WTC11 (cell line): ENCODE results near the gene UHMK1. TPM values are rescaled to one million over a fixed set of nuclear protein-coding genes. Genes with fewer than 3 reads are reported as not detected.

Source experiments
- ATAC-seq: fragments of 200-7000 bp; cut with Tn5 transposase; 2 replicates; pipeline ENCODE4 v1.10.0; 2021; ENCODE audit warnings: mild to moderate bottlenecking, moderate library complexity
- CTCF ChIA-PET: fragments of 300-600 bp; sonication (Branson Sonifier 250); formaldehyde crosslinking; loops from one replicate; lab custom pipeline; 2021; ENCODE audit warnings: antibody characterized with exemption; lab: Charles Lee
- POLR2A ChIA-PET: fragments of 350-600 bp; sonication (Branson Sonifier 250); formaldehyde crosslinking; loops from one replicate; lab custom pipeline; 2021; ENCODE audit warnings: antibody characterized with exemption; lab: Charles Lee
- DNase-seq: peaks from one replicate; pipeline ENCODE4 v3.0.0; 2021; ENCODE audit warnings: low spot score
- H3K27ac Mint-ChIP-seq: 2 replicates; pipeline ENCODE4 v1.8.0; 2021; ENCODE audit warnings: mixed read lengths
- H3K27me3 Mint-ChIP-seq: 2 replicates; pipeline ENCODE4 v1.8.0; 2021; ENCODE audit warnings: low read depth, mild to moderate bottlenecking, moderate library complexity, mixed read lengths
- H3K36me3 Mint-ChIP-seq: 2 replicates; pipeline ENCODE4 v1.8.0; 2021; ENCODE audit warnings: mixed read lengths
- H3K4me1 Mint-ChIP-seq: 2 replicates; pipeline ENCODE4 v1.8.0; 2022; ENCODE audit warnings: mixed read lengths
- H3K4me3 Mint-ChIP-seq: 2 replicates; pipeline ENCODE4 v1.8.0; 2021; ENCODE audit warnings: mild to moderate bottlenecking, moderate library complexity, mixed read lengths
- H3K9me3 Mint-ChIP-seq: 2 replicates; pipeline ENCODE4 v1.8.0; 2021; ENCODE audit warnings: mixed read lengths
- GABPB1 ChIP-seq: sonication (generic); formaldehyde crosslinking; IDR thresholded peaks from 2 replicates; pipeline ENCODE4 v1.8.1; 2023; ENCODE audit warnings: mild to moderate bottlenecking, missing genetic modification reagents
- IRF2 ChIP-seq: sonication (generic); formaldehyde crosslinking; IDR thresholded peaks from 2 replicates; pipeline ENCODE4 v1.8.0; 2022; ENCODE audit warnings: low read depth, missing genetic modification reagents, borderline replicate concordance
- JUN ChIP-seq: sonication (generic); formaldehyde crosslinking; IDR thresholded peaks from 2 replicates; pipeline ENCODE4 v1.8.0; 2023; ENCODE audit warnings: mild to moderate bottlenecking, missing genetic modification reagents
- NFATC4 ChIP-seq: fragments of 250-450 bp; sonication (Bioruptor Pico); IDR thresholded peaks from 2 replicates; pipeline ENCODE4 v1.9.0; 2021; ENCODE audit warnings: mild to moderate bottlenecking
- NR1H2 ChIP-seq: sonication (generic); formaldehyde crosslinking; IDR thresholded peaks from 2 replicates; pipeline ENCODE4 v1.9.0; 2021; ENCODE audit warnings: mild to moderate bottlenecking, moderate library complexity, missing genetic modification reagents
- NR3C1 ChIP-seq: sonication (generic); formaldehyde crosslinking; conservative IDR thresholded peaks from 2 replicates; pipeline ENCODE4 v1.8.1; 2023; ENCODE audit warnings: low read depth, mild to moderate bottlenecking, missing genetic modification reagents
- RORB ChIP-seq: fragments of 250-450 bp; sonication (Bioruptor Pico); IDR thresholded peaks from 2 replicates; pipeline ENCODE4 v1.9.0; 2021; ENCODE audit warnings: mild to moderate bottlenecking
- SOX15 ChIP-seq: fragments of 250-450 bp; sonication (Bioruptor Pico); IDR thresholded peaks from 2 replicates; pipeline ENCODE4 v1.9.0; 2021; ENCODE audit warnings: mild to moderate bottlenecking
- TP53 ChIP-seq: sonication (generic); formaldehyde crosslinking; IDR thresholded peaks from 2 replicates; pipeline ENCODE4 v1.8.1; 2023; ENCODE audit warnings: mild to moderate bottlenecking, missing genetic modification reagents
- ZNF396 ChIP-seq: fragments of 250-450 bp; sonication (Bioruptor Pico); IDR thresholded peaks from 2 replicates; pipeline ENCODE4 v1.8.0; 2021; ENCODE audit warnings: mild to moderate bottlenecking, moderate library complexity, borderline replicate concordance
- total RNA-seq: library from RNA; stranded (reverse); gene quantifications from 3 replicates; pipeline ENCODE4 v1.2.3, GENCODE V29; 2021
- TF ChIP-seq, protein P1 (sequence below): sonication (generic); formaldehyde crosslinking; conservative IDR thresholded peaks from 2 replicates; pipeline ENCODE4 v1.8.1; 2022; ENCODE audit warnings: mild to moderate bottlenecking, missing genetic modification reagents
- TF ChIP-seq, protein P2 (sequence below): sonication (generic); formaldehyde crosslinking; IDR thresholded peaks from 2 replicates; pipeline ENCODE4 v1.8.1; 2023; ENCODE audit warnings: mild to moderate bottlenecking, missing genetic modification reagents, moderate library complexity
- TF ChIP-seq, protein P3 (sequence below): sonication (generic); formaldehyde crosslinking; IDR thresholded peaks from 2 replicates; pipeline ENCODE4 v1.8.1; 2023; ENCODE audit warnings: mild to moderate bottlenecking, missing genetic modification reagents
- TF ChIP-seq, protein P4 (sequence below): fragments of 250-450 bp; sonication (Bioruptor Pico); IDR thresholded peaks from 2 replicates; pipeline ENCODE4 v1.9.0; 2021; ENCODE audit warnings: mild to moderate bottlenecking, borderline replicate concordance
- TF ChIP-seq, protein P5 (sequence below): sonication (generic); formaldehyde crosslinking; IDR thresholded peaks from 2 replicates; pipeline ENCODE4 v1.8.0; 2022; ENCODE audit warnings: mild to moderate bottlenecking, missing genetic modification reagents
- TF ChIP-seq, protein P6 (sequence below): sonication (generic); formaldehyde crosslinking; IDR thresholded peaks from 2 replicates; pipeline ENCODE4 v1.8.1; 2023; ENCODE audit warnings: mild to moderate bottlenecking, missing genetic modification reagents
- TF ChIP-seq, protein P7 (sequence below): fragments of 250-450 bp; sonication (Bioruptor Pico); conservative IDR thresholded peaks from 2 replicates; pipeline ENCODE4 v1.9.0; 2021; ENCODE audit warnings: mild to moderate bottlenecking

The UHMK1 gene
- total RNA-seq, 1 experiment from 2014 or later, result 20.0 TPM

DNA sequence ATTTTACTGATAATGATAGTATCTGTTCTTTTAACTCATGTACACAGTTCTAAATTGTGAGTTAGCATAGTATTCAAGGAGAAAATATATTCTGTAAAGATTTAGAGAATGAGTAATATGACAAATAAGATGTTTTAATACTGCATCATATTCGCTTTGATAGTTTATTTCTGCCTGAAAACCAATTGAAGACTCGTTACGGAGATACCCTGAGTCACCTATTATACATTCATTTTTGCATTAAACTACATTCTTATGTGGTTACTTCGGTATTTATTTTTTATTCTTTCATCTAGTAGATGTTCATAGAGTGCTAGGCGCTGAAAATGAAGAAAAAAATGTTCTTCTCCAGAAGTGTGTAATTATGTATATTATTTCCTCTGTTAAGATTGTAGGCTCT lies 5.3 kb downstream of the UHMK1 start:
- ChIA-PET CTCF (no interaction called here), POLR2A (no interaction called here)
- Mint-ChIP-seq H3K4me1 (peaks cover 9% of the 10 kb centered on the region), H3K9me3 (no peaks in the 10 kb centered on the region), H3K36me3 (peaks cover 43% of the 10 kb centered on the region), H3K4me3 (no peak overlapping the region), H3K27me3 (no peaks in the 10 kb centered on the region), H3K27ac (no peak overlapping the region)
- TF ChIP-seq, protein P1, sequence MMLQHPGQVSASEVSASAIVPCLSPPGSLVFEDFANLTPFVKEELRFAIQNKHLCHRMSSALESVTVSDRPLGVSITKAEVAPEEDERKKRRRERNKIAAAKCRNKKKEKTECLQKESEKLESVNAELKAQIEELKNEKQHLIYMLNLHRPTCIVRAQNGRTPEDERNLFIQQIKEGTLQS (CRISPR knock-in tag), result no peak
- TF ChIP-seq NR1H2, result no peak
- no peak for TF ChIP-seq SOX15 (CRISPR knock-in tag)
- TF ChIP-seq, protein P2, sequence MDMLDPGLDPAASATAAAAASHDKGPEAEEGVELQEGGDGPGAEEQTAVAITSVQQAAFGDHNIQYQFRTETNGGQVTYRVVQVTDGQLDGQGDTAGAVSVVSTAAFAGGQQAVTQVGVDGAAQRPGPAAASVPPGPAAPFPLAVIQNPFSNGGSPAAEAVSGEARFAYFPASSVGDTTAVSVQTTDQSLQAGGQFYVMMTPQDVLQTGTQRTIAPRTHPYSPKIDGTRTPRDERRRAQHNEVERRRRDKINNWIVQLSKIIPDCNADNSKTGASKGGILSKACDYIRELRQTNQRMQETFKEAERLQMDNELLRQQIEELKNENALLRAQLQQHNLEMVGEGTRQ (CRISPR knock-in tag), result no peak
- TF ChIP-seq, protein P3, sequence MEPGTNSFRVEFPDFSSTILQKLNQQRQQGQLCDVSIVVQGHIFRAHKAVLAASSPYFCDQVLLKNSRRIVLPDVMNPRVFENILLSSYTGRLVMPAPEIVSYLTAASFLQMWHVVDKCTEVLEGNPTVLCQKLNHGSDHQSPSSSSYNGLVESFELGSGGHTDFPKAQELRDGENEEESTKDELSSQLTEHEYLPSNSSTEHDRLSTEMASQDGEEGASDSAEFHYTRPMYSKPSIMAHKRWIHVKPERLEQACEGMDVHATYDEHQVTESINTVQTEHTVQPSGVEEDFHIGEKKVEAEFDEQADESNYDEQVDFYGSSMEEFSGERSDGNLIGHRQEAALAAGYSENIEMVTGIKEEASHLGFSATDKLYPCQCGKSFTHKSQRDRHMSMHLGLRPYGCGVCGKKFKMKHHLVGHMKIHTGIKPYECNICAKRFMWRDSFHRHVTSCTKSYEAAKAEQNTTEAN (CRISPR knock-in tag), result no peak
- no peak for TF ChIP-seq ZNF396 (CRISPR knock-in tag)
- TF ChIP-seq TP53, result no peak
- no peak for TF ChIP-seq NR3C1 (CRISPR knock-in tag)
- TF ChIP-seq, protein P4, sequence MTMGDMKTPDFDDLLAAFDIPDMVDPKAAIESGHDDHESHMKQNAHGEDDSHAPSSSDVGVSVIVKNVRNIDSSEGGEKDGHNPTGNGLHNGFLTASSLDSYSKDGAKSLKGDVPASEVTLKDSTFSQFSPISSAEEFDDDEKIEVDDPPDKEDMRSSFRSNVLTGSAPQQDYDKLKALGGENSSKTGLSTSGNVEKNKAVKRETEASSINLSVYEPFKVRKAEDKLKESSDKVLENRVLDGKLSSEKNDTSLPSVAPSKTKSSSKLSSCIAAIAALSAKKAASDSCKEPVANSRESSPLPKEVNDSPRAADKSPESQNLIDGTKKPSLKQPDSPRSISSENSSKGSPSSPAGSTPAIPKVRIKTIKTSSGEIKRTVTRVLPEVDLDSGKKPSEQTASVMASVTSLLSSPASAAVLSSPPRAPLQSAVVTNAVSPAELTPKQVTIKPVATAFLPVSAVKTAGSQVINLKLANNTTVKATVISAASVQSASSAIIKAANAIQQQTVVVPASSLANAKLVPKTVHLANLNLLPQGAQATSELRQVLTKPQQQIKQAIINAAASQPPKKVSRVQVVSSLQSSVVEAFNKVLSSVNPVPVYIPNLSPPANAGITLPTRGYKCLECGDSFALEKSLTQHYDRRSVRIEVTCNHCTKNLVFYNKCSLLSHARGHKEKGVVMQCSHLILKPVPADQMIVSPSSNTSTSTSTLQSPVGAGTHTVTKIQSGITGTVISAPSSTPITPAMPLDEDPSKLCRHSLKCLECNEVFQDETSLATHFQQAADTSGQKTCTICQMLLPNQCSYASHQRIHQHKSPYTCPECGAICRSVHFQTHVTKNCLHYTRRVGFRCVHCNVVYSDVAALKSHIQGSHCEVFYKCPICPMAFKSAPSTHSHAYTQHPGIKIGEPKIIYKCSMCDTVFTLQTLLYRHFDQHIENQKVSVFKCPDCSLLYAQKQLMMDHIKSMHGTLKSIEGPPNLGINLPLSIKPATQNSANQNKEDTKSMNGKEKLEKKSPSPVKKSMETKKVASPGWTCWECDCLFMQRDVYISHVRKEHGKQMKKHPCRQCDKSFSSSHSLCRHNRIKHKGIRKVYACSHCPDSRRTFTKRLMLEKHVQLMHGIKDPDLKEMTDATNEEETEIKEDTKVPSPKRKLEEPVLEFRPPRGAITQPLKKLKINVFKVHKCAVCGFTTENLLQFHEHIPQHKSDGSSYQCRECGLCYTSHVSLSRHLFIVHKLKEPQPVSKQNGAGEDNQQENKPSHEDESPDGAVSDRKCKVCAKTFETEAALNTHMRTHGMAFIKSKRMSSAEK (CRISPR knock-in tag), result no peak
- no peak for TF ChIP-seq RORB (CRISPR knock-in tag)
- TF ChIP-seq, protein P5, sequence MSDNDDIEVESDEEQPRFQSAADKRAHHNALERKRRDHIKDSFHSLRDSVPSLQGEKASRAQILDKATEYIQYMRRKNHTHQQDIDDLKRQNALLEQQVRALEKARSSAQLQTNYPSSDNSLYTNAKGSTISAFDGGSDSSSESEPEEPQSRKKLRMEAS (CRISPR knock-in tag), result no peak
- TF ChIP-seq IRF2 (CRISPR knock-in tag), result no peak
- TF ChIP-seq, protein P6, sequence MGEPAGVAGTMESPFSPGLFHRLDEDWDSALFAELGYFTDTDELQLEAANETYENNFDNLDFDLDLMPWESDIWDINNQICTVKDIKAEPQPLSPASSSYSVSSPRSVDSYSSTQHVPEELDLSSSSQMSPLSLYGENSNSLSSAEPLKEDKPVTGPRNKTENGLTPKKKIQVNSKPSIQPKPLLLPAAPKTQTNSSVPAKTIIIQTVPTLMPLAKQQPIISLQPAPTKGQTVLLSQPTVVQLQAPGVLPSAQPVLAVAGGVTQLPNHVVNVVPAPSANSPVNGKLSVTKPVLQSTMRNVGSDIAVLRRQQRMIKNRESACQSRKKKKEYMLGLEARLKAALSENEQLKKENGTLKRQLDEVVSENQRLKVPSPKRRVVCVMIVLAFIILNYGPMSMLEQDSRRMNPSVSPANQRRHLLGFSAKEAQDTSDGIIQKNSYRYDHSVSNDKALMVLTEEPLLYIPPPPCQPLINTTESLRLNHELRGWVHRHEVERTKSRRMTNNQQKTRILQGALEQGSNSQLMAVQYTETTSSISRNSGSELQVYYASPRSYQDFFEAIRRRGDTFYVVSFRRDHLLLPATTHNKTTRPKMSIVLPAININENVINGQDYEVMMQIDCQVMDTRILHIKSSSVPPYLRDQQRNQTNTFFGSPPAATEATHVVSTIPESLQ (CRISPR knock-in tag), result no peak
- TF ChIP-seq JUN, result no peak
- TF ChIP-seq, protein P7, sequence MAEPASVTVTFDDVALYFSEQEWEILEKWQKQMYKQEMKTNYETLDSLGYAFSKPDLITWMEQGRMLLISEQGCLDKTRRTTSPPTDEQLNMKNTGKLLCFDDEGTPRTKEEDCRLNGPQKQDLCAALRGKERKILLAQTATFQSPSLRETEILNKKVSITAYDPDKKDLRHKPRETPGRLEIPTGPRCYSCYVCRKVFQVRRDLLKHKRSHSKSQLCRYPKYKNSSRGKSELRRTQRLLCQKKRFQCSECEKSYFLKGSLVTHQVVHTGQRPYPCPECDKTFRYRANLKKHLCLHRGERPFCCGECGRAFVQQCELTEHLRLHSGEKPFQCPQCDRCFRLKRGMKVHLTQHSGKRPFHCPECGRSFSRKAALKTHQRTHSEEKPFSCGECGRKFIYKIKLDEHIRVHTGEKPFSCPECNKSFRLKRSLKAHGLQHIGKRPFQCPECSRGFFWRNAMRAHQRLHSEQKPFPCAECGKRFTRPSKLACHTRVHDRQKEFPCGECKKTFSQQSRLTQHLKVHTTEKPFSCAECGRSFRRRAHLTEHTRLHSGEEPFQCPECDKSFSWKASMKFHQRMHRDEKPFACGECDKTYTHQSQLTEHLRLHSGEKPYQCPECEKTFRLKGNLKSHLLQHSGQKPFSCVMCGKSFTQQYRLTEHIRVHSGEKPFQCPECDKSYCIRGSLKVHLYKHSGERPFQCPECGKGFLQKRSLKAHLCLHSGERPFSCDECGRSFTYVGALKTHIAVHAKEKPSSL, result no peak
- no peak for TF ChIP-seq GABPB1 (CRISPR knock-in tag)
- TF ChIP-seq NFATC4 (CRISPR knock-in tag), result no peak
- no peak for ATAC-seq
- no peak for DNase-seq
